Liver (tissue), 9 donors: Measurements from ENCODE around the gene ITPKB. TPM values are rescaled to one million over a fixed set of nuclear protein-coding genes. Genes with fewer than 3 reads are reported as not detected.

Experiments used
- DNase-seq: peaks from one replicate; pipeline ENCODE4 v3.0.0-alpha.2; 2017; ENCODE audit warnings: low spot score
- H3K27ac ChIP-seq, 2 donors: one replicate each; pipeline ENCODE4 v1.7.0; 2013; ENCODE audit warnings: inconsistent platforms in 2 of 2, low read length in 2 of 2, control low read depth in 1 of 2, low read depth in 1 of 2, mild to moderate bottlenecking in 1 of 2
- H3K27me3 ChIP-seq, 4 donors: one replicate each; pipeline versions ENCODE4 v1.6.1 to v1.7.0; 2013; ENCODE audit warnings: low read length in 3 of 4, inconsistent platforms in 1 of 4, mild to moderate bottlenecking in 1 of 4, moderate library complexity in 1 of 4; ENCODE audit not compliant: control insufficient read depth in 4 of 4, insufficient read depth in 4 of 4
- H3K36me3 ChIP-seq, 4 donors: one replicate each; pipeline versions ENCODE4 v1.6.1 to v1.7.0; 2013; ENCODE audit warnings: low read length in 3 of 4, mild to moderate bottlenecking in 3 of 4, low read depth in 1 of 4, moderate library complexity in 1 of 4; ENCODE audit not compliant: control insufficient read depth in 4 of 4, insufficient read depth in 3 of 4
- H3K4me1 ChIP-seq, 4 donors: one replicate each; pipeline versions ENCODE4 v1.6.1 to v1.7.0; 2013; ENCODE audit warnings: low read length in 3 of 4, mild to moderate bottlenecking in 3 of 4, moderate library complexity in 1 of 4; ENCODE audit not compliant: control insufficient read depth in 4 of 4, insufficient read depth in 4 of 4
- H3K4me3 ChIP-seq, 3 donors: one replicate each; pipeline versions ENCODE4 v1.6.1 to v1.7.0; 2013; ENCODE audit warnings: low read length in 3 of 3, control low read depth in 1 of 3, low read depth in 1 of 3, mild to moderate bottlenecking in 1 of 3
- H3K9ac ChIP-seq, 2 donors: one replicate each; pipeline ENCODE4 v1.7.0; 2013; ENCODE audit warnings: low read length in 2 of 2, mild to moderate bottlenecking in 2 of 2, moderate library complexity in 2 of 2, control low read depth in 1 of 2, low read depth in 1 of 2
- H3K9me3 ChIP-seq, 4 donors: one replicate each; pipeline versions ENCODE4 v1.6.1 to v1.7.0; 2013; ENCODE audit warnings: low read length in 3 of 4; ENCODE audit not compliant: control insufficient read depth in 4 of 4
- ATF3 ChIP-seq: IDR thresholded peaks from 2 replicates; pipeline ENCODE4 v1.6.1; 2016; ENCODE audit warnings: antibody characterized with exemption
- EGR1 ChIP-seq, 2 donors: IDR thresholded peaks; 2 replicates each; pipeline ENCODE4 v1.6.1; 2016 to 2018; ENCODE audit warnings: antibody characterized with exemption in 2 of 2, low read depth in 2 of 2
- FOXA1 ChIP-seq: IDR thresholded peaks from 2 replicates; pipeline ENCODE4 v1.6.1; 2016; ENCODE audit warnings: antibody characterized with exemption
- FOXA2 ChIP-seq: IDR thresholded peaks from 2 replicates; pipeline ENCODE4 v1.6.1; 2016; ENCODE audit warnings: antibody characterized with exemption
- GABPA ChIP-seq, 2 donors: IDR thresholded peaks in 1 of 2; conservative IDR thresholded peaks in 1 of 2; 2 replicates each; pipeline ENCODE4 v1.6.1; 2016; ENCODE audit warnings: antibody characterized with exemption in 2 of 2, mild to moderate bottlenecking in 1 of 2, moderate library complexity in 1 of 2
- HNF4A ChIP-seq, 2 donors: conservative IDR thresholded peaks; 2 replicates each; pipeline ENCODE4 v1.6.1; 2016; ENCODE audit warnings: antibody characterized with exemption in 2 of 2, mild to moderate bottlenecking in 2 of 2
- HNF4G ChIP-seq: IDR thresholded peaks from 2 replicates; pipeline ENCODE4 v1.6.1; 2016; ENCODE audit warnings: antibody characterized with exemption
- JUND ChIP-seq, 2 donors: IDR thresholded peaks; 2 replicates each; pipeline ENCODE4 v1.6.1; 2016; ENCODE audit warnings: antibody characterized with exemption in 2 of 2
- MAX ChIP-seq: IDR thresholded peaks from 2 replicates; pipeline ENCODE4 v1.6.1; 2016; ENCODE audit warnings: antibody characterized with exemption
- NR2F2 ChIP-seq: IDR thresholded peaks from 2 replicates; pipeline ENCODE4 v1.6.1; 2016; ENCODE audit warnings: antibody characterized with exemption
- RAD21 ChIP-seq, 2 donors: IDR thresholded peaks; 2 replicates each; pipeline ENCODE4 v1.6.1; 2016; ENCODE audit warnings: antibody characterized with exemption in 2 of 2, mild to moderate bottlenecking in 2 of 2
- RXRA ChIP-seq, 2 donors: IDR thresholded peaks; 2 replicates each; pipeline ENCODE4 v1.6.1; 2017 to 2018; ENCODE audit warnings: antibody characterized with exemption in 2 of 2, mild to moderate bottlenecking in 1 of 2
- SP1 ChIP-seq: IDR thresholded peaks from 2 replicates; pipeline ENCODE4 v1.6.1; 2018; ENCODE audit warnings: antibody characterized with exemption, mild to moderate bottlenecking
- TAF1 ChIP-seq: conservative IDR thresholded peaks from 2 replicates; pipeline ENCODE4 v1.6.1; 2016; ENCODE audit warnings: antibody characterized with exemption, mild to moderate bottlenecking
- YY1 ChIP-seq: IDR thresholded peaks from 2 replicates; pipeline ENCODE4 v1.6.1; 2016; ENCODE audit warnings: antibody characterized with exemption, mild to moderate bottlenecking
- ZBTB33 ChIP-seq: IDR thresholded peaks from 2 replicates; pipeline ENCODE4 v1.6.1; 2016; ENCODE audit warnings: antibody characterized with exemption
- WGBS: extraction: QIAGEN DNeasy Blood & Tissue Kit; methylation state at CpG from one replicate; pipeline ENCODE4 v1.1.7; 2013; 5-methylcytosine and 5-hydroxymethylcytosine counted together
- polyA plus RNA-seq, 2 donors: library from polyadenylated mRNA; stranded (reverse) in 1 of 2; unstranded in 1 of 2; fragments of 200-250 nt in 1 of 2; fragments of >200 nt in 1 of 2; fragmentation: Nextera tagmentation in 1 of 2; extraction: Ambion mirVana in 1 of 2; gene quantifications; one replicate each; pipeline versions ENCODE4 v1.2.1 to v1.2.3, GENCODE V29; 2013 to 2015
- total RNA-seq, 2 donors: library from RNA; depleted of rRNA; stranded (reverse); fragments of >200 nt; gene quantifications; one replicate each; pipeline ENCODE4 v1.2.3, GENCODE V29; 2014
- TF ChIP-seq, protein P1 (sequence below): IDR thresholded peaks from 2 replicates; pipeline ENCODE4 v1.6.1; 2016; ENCODE audit warnings: antibody characterized with exemption, mild to moderate bottlenecking
- TF ChIP-seq, protein P2 (sequence below): fragments of 150-350 bp; IDR thresholded peaks from 2 replicates; pipeline ENCODE4 v1.5.1; 2017; ENCODE audit warnings: improper control_type of control experiment, low read depth, low read length; ENCODE audit not compliant: missing input control
- donor health status: healthy.
- donor health status: healthy.
- donor health status: healthy.
- donor health status: healthy.
- donor health status: healthy.

The ITPKB gene
- total and polyA plus RNA-seq, 4 donors = 0.61 to 5.8 (median 3.7) TPM

GRCh38 chr1:226651732-226652105, 87.4 kb downstream of the ITPKB start:
- H3K4me3 ChIP-seq = no peak overlapping the region
- H3K36me3 ChIP-seq = peaks cover 0 to 3% (median 0%) of the 10 kb centered on the region in 4 donors
- H3K27ac ChIP-seq = no peak overlapping the region
- TF ChIP-seq GABPA (IDR thresholded peaks at IDR 0.05 in 1 of 2, conservative IDR thresholded peaks at IDR 0.05 in 1 of 2) = no peak
- no peak for TF ChIP-seq FOXA1
- TF ChIP-seq ATF3 = no peak
- TF ChIP-seq EGR1 (IDR thresholded peaks at IDR 0.05; ENCODE audit: low read depth in 2 of 2) = no peak
- TF ChIP-seq, protein P1, sequence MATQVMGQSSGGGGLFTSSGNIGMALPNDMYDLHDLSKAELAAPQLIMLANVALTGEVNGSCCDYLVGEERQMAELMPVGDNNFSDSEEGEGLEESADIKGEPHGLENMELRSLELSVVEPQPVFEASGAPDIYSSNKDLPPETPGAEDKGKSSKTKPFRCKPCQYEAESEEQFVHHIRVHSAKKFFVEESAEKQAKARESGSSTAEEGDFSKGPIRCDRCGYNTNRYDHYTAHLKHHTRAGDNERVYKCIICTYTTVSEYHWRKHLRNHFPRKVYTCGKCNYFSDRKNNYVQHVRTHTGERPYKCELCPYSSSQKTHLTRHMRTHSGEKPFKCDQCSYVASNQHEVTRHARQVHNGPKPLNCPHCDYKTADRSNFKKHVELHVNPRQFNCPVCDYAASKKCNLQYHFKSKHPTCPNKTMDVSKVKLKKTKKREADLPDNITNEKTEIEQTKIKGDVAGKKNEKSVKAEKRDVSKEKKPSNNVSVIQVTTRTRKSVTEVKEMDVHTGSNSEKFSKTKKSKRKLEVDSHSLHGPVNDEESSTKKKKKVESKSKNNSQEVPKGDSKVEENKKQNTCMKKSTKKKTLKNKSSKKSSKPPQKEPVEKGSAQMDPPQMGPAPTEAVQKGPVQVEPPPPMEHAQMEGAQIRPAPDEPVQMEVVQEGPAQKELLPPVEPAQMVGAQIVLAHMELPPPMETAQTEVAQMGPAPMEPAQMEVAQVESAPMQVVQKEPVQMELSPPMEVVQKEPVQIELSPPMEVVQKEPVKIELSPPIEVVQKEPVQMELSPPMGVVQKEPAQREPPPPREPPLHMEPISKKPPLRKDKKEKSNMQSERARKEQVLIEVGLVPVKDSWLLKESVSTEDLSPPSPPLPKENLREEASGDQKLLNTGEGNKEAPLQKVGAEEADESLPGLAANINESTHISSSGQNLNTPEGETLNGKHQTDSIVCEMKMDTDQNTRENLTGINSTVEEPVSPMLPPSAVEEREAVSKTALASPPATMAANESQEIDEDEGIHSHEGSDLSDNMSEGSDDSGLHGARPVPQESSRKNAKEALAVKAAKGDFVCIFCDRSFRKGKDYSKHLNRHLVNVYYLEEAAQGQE = no peak
- no peak for TF ChIP-seq RAD21 (IDR thresholded peaks at IDR 0.05)
- TF ChIP-seq, protein P2, sequence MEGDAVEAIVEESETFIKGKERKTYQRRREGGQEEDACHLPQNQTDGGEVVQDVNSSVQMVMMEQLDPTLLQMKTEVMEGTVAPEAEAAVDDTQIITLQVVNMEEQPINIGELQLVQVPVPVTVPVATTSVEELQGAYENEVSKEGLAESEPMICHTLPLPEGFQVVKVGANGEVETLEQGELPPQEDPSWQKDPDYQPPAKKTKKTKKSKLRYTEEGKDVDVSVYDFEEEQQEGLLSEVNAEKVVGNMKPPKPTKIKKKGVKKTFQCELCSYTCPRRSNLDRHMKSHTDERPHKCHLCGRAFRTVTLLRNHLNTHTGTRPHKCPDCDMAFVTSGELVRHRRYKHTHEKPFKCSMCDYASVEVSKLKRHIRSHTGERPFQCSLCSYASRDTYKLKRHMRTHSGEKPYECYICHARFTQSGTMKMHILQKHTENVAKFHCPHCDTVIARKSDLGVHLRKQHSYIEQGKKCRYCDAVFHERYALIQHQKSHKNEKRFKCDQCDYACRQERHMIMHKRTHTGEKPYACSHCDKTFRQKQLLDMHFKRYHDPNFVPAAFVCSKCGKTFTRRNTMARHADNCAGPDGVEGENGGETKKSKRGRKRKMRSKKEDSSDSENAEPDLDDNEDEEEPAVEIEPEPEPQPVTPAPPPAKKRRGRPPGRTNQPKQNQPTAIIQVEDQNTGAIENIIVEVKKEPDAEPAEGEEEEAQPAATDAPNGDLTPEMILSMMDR = no peak
- no peak for TF ChIP-seq MAX
- TF ChIP-seq FOXA2 = no peak
- TF ChIP-seq ZBTB33 = no peak
- TF ChIP-seq HNF4A (conservative IDR thresholded peaks at IDR 0.05) = no peak
- TF ChIP-seq SP1 = no peak
- TF ChIP-seq HNF4G = no peak
- no peak for TF ChIP-seq TAF1
- no peak for TF ChIP-seq NR2F2
- TF ChIP-seq RXRA (IDR thresholded peaks at IDR 0.05) = no peak
- TF ChIP-seq YY1 = no peak
- TF ChIP-seq JUND (IDR thresholded peaks at IDR 0.05) = no peak
- H3K9ac ChIP-seq = no peak overlapping the region
- no peak for DNase-seq
- H3K27me3 ChIP-seq = no peaks in the 10 kb centered on the region
- peaks cover 0 to 16% (median 1%) of the 10 kb centered on the region in 4 donors for H3K4me1 ChIP-seq
- 86% methylated on average over 4 of the region's 4 CpGs for WGBS
- no peaks in the 10 kb centered on the region for H3K9me3 ChIP-seq
